GM10266 (cell line): ENCODE results near the gene TM2D1.

Source experiments
- DNase-seq: peaks from one replicate; pipeline ENCODE4 v3.0.0; 2012; ENCODE audit errors: extremely low spot score
- TF ChIP-seq, protein P1 (sequence below): IDR thresholded peaks from 2 replicates; pipeline ENCODE4 v1.5.1; 2012; ENCODE audit warnings: mild to moderate bottlenecking, low read depth; ENCODE audit not compliant: control insufficient read depth, insufficient read depth; ENCODE audit errors: missing control alignments

Gene TM2D1

DNA sequence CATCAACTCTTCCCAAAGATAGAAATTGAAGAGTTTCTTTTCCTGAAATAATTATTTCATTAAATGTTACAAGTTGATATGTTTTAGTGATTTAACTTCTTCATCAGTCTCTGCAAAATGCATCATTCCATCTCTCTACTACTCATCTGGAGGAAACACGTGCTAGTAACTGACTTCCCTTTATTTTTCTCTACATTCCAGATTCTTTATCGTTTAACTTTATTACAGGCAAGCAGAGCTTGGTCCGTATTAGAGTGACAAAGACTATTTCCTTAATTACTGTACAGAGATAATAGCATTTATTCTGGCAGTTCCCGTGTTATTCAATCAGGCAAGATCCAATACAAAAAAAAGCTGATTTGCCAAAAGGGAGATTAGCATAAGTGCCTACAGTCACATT, 88.6 kb downstream of the TM2D1 start:
- no peak for DNase-seq
- TF ChIP-seq, protein P1, sequence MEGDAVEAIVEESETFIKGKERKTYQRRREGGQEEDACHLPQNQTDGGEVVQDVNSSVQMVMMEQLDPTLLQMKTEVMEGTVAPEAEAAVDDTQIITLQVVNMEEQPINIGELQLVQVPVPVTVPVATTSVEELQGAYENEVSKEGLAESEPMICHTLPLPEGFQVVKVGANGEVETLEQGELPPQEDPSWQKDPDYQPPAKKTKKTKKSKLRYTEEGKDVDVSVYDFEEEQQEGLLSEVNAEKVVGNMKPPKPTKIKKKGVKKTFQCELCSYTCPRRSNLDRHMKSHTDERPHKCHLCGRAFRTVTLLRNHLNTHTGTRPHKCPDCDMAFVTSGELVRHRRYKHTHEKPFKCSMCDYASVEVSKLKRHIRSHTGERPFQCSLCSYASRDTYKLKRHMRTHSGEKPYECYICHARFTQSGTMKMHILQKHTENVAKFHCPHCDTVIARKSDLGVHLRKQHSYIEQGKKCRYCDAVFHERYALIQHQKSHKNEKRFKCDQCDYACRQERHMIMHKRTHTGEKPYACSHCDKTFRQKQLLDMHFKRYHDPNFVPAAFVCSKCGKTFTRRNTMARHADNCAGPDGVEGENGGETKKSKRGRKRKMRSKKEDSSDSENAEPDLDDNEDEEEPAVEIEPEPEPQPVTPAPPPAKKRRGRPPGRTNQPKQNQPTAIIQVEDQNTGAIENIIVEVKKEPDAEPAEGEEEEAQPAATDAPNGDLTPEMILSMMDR, result no peak

DNA sequence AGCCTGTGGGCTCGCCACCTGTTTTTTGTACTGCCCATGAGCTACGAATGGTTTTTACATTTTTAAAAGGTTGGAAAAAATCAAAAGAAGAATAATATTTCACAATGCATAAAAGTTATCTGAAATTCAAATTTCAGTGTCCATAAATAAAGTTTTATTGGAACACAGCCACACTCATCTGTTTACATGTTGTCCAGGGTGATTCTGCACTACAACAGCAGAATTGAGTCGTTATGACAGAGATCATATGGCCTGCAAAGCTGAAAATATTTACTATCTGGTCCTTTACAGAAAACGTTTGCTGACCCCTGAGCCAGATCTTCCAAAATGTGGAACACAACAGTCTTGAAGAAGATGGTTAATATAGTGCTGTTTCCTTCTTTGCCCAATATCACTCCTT, 89.4 kb downstream of the TM2D1 start:
- DNase-seq, result no peak

DNA sequence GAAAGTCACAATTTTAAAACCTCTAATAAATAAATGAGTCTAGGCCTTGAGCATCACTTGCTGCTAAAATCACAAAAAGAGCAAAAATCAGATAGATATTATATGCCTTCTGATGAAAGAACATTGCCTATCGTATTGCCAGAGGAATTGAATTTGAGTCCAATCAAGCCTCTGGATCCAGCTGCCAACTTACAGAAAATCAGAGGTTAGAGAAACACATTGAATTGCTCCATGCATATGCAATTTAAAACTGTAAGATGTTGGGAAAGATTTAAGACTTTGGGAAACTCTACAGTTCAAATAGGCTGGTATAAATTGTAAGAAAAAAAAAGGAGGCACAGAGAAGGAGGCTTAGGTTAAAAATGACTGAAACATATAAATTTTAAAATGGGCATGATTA, 93.5 kb downstream of the TM2D1 start:
- DNase-seq, result no peak
- TF ChIP-seq, protein P1, result no peak

More for the DNA sequence above, 89.4 kb downstream of the TM2D1 start:
- TF ChIP-seq, protein P1, result no peak
